ENCODE data around the gene IQSEC2.

DNA sequence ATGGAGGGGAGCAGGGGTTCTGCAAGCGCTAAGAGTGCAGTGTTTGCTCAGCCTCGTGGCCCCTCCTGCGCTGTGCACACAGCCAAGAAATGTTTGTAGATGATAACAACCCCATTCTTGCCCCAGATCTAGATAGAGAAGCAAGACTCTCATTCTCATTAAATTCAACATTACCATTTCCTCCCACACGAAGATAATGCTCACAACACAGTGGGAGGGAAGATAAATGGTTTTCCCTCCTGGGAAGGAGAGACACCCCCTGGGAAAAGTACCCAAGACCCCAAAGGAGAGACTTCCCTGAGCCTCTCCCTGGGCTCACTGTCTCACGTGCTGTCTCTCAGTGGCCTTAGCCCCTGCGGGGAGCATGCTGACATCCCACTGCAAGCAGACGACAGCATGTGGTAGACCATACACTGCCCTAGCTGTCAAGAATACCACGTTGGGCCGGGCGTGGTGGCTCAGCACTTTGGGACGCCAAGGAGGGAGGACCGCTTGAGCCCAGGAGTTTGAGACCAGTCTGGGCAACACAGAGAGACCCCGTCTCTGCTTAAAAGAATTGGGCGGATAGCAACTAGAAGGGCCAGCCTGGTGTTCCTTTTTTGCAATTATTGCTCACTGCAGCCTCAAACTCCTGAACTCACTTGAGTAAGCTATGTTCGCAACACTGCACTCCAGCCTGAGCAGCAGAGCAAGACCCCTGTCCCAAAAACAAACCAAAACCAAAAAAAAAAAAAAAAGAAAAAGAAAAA is 34.9 kb upstream of the IQSEC2 start:
- TF ChIP-seq POLR2A (IDR thresholded peaks at IDR 0.05; ENCODE audit: extremely low read depth, insufficient read length), result no peak
- TF ChIP-seq, protein P1, sequence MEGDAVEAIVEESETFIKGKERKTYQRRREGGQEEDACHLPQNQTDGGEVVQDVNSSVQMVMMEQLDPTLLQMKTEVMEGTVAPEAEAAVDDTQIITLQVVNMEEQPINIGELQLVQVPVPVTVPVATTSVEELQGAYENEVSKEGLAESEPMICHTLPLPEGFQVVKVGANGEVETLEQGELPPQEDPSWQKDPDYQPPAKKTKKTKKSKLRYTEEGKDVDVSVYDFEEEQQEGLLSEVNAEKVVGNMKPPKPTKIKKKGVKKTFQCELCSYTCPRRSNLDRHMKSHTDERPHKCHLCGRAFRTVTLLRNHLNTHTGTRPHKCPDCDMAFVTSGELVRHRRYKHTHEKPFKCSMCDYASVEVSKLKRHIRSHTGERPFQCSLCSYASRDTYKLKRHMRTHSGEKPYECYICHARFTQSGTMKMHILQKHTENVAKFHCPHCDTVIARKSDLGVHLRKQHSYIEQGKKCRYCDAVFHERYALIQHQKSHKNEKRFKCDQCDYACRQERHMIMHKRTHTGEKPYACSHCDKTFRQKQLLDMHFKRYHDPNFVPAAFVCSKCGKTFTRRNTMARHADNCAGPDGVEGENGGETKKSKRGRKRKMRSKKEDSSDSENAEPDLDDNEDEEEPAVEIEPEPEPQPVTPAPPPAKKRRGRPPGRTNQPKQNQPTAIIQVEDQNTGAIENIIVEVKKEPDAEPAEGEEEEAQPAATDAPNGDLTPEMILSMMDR (IDR thresholded peaks at IDR 0.05; ENCODE audit: low read depth, low read length), result no peak
- TF ChIP-seq MAX (IDR thresholded peaks at IDR 0.05; ENCODE audit: low read depth, low read length), result no peak

All from NB4 (cell line).